H9 (cell line): Measurements from ENCODE around the gene RBM19. TPM values are rescaled to one million over a fixed set of nuclear protein-coding genes. Genes with fewer than 3 reads are reported as not detected.

Experiments
- DNase-seq: peaks from one replicate; pipeline ENCODE4 v3.0.0-alpha.2; 2017
- H2AFZ ChIP-seq: one replicate; pipeline ENCODE4 v1.6.1; 2013; ENCODE audit warnings: mild to moderate bottlenecking, low read length, control low read depth, moderate library complexity
- H2AK5ac ChIP-seq: 2 replicates; pipeline ENCODE4 v1.6.1; 2013; ENCODE audit warnings: low read length, control low read depth, mixed read lengths; ENCODE audit not compliant: insufficient read length
- H2BK120ac ChIP-seq: one replicate; pipeline ENCODE4 v1.6.1; 2013; ENCODE audit warnings: low read depth, mild to moderate bottlenecking, low read length, control low read depth, inconsistent platforms; ENCODE audit not compliant: poor library complexity, severe bottlenecking
- H2BK12ac ChIP-seq: 2 replicates; pipeline ENCODE4 v1.6.1; 2013; ENCODE audit warnings: low read length, control low read depth, mixed read lengths, low read depth; ENCODE audit not compliant: insufficient read length
- H2BK15ac ChIP-seq: 2 replicates; pipeline ENCODE4 v1.6.1; 2013; ENCODE audit warnings: low read depth, low read length, control low read depth
- H2BK20ac ChIP-seq: one replicate; pipeline ENCODE4 v1.6.1; 2013; ENCODE audit warnings: low read depth, mild to moderate bottlenecking, low read length, control low read depth, inconsistent platforms; ENCODE audit not compliant: poor library complexity, severe bottlenecking
- H2BK5ac ChIP-seq: 2 replicates; pipeline ENCODE4 v1.6.1; 2013; ENCODE audit warnings: low read length, control low read depth, mixed read lengths; ENCODE audit not compliant: insufficient read length
- H3K14ac ChIP-seq: 2 replicates; pipeline ENCODE4 v1.6.1; 2013; ENCODE audit warnings: low read length, control low read depth; ENCODE audit not compliant: insufficient read depth
- H3K18ac ChIP-seq: 2 replicates; pipeline ENCODE4 v1.6.1; 2013; ENCODE audit warnings: low read depth, mild to moderate bottlenecking, mixed read lengths, low read length, control low read depth; ENCODE audit not compliant: insufficient read length
- H3K23ac ChIP-seq: 2 replicates; pipeline ENCODE4 v1.6.1; 2013; ENCODE audit warnings: low read length, control low read depth, mixed read lengths, low read depth; ENCODE audit not compliant: insufficient read length
- H3K23me2 ChIP-seq: 2 replicates; pipeline ENCODE4 v1.6.1; 2013; ENCODE audit warnings: low read depth, mild to moderate bottlenecking, mixed read lengths, low read length, control low read depth; ENCODE audit not compliant: insufficient read length, poor library complexity, severe bottlenecking
- H3K27ac ChIP-seq: 2 replicates; pipeline ENCODE4 v1.5.1; 2013; ENCODE audit warnings: low read length, control low read depth, mixed read lengths, low read depth; ENCODE audit not compliant: insufficient read length
- H3K27me3 ChIP-seq: 2 replicates; pipeline ENCODE4 v1.6.1; 2013; ENCODE audit warnings: low read length, control low read depth, inconsistent platforms; ENCODE audit not compliant: insufficient read depth
- H3K4ac ChIP-seq: 2 replicates; pipeline ENCODE4 v1.6.1; 2013; ENCODE audit warnings: low read depth, mild to moderate bottlenecking, control low read depth, inconsistent platforms, low read length, moderate library complexity
- H3K4me1 ChIP-seq: 2 replicates; pipeline ENCODE4 v1.6.1; 2013; ENCODE audit warnings: low read length, control low read depth, inconsistent platforms; ENCODE audit not compliant: insufficient read depth
- H3K4me2 ChIP-seq: 2 replicates; pipeline ENCODE4 v1.6.1; 2013; ENCODE audit warnings: low read length, control low read depth, mixed read lengths; ENCODE audit not compliant: insufficient read length, insufficient read depth
- H3K56ac ChIP-seq: 2 replicates; pipeline ENCODE4 v1.6.1; 2013; ENCODE audit warnings: low read depth, mild to moderate bottlenecking, mixed read lengths, low read length, control low read depth; ENCODE audit not compliant: insufficient read length
- H3K79me1 ChIP-seq: 2 replicates; pipeline ENCODE4 v1.6.1; 2013; ENCODE audit warnings: low read depth, mild to moderate bottlenecking, moderate library complexity, low read length, control low read depth, inconsistent platforms; ENCODE audit not compliant: insufficient read depth, poor library complexity, severe bottlenecking
- H3K79me2 ChIP-seq: 2 replicates; pipeline ENCODE4 v1.6.1; 2013; ENCODE audit warnings: low read length, control low read depth, inconsistent platforms; ENCODE audit not compliant: insufficient read depth
- H3K9ac ChIP-seq: 2 replicates; pipeline ENCODE4 v1.6.1; 2013; ENCODE audit warnings: low read length, control low read depth, mixed read lengths; ENCODE audit not compliant: insufficient read length; ENCODE audit errors: extremely low read depth
- H3K9me3 ChIP-seq: one replicate; pipeline ENCODE4 v1.6.1; 2013; ENCODE audit warnings: low read depth, low read length, inconsistent platforms; ENCODE audit not compliant: control insufficient read depth
- H3T11ph ChIP-seq: one replicate; pipeline ENCODE4 v1.6.1; 2013; ENCODE audit warnings: mild to moderate bottlenecking, low read length, control low read depth, inconsistent platforms
- H4K20me1 ChIP-seq: one replicate; pipeline ENCODE4 v1.6.1; 2013; ENCODE audit not compliant: control insufficient read depth, insufficient read length, insufficient read depth
- H4K5ac ChIP-seq: 2 replicates; pipeline ENCODE4 v1.6.1; 2013; ENCODE audit warnings: low read depth, mild to moderate bottlenecking, mixed read lengths, low read length, control low read depth; ENCODE audit not compliant: insufficient read length
- H4K8ac ChIP-seq: replicated peaks from 2 replicates; pipeline ENCODE4 v1.6.1; 2013; ENCODE audit warnings: low read length, control low read depth, mixed read lengths, low read depth; ENCODE audit not compliant: insufficient read length
- H4K91ac ChIP-seq: 2 replicates; pipeline ENCODE4 v1.6.1; 2013; ENCODE audit warnings: low read depth, mild to moderate bottlenecking, moderate library complexity, mixed read lengths, low read length, control low read depth; ENCODE audit not compliant: insufficient read length
- H3K27ac Mint-ChIP-seq, 3 experiments: 2 replicates in 2 of 3; 3 replicates in 1 of 3; pipeline ENCODE4 v1.8.0; 2020 to 2021; ENCODE audit warnings: mixed read lengths in 3 of 3, mild to moderate bottlenecking in 1 of 3, moderate library complexity in 1 of 3
- H3K27me3 Mint-ChIP-seq: 2 replicates; pipeline ENCODE4 v1.8.0; 2021; ENCODE audit warnings: low read depth, mild to moderate bottlenecking, moderate library complexity, mixed read lengths
- H3K36me3 Mint-ChIP-seq, 3 experiments: 2 replicates in 2 of 3; 3 replicates in 1 of 3; pipeline ENCODE4 v1.8.0; 2020 to 2021; ENCODE audit warnings: low read depth in 3 of 3, mixed read lengths in 3 of 3; ENCODE audit not compliant: insufficient read depth in 1 of 3
- H3K4me1 Mint-ChIP-seq, 2 experiments: 2 replicates each; pipeline ENCODE4 v1.8.0; 2020; ENCODE audit warnings: mixed read lengths in 2 of 2
- H3K4me3 Mint-ChIP-seq, 2 experiments: 2 replicates in 1 of 2; 3 replicates in 1 of 2; pipeline ENCODE4 v1.8.0; 2020 to 2021; ENCODE audit warnings: mild to moderate bottlenecking in 2 of 2, mixed read lengths in 2 of 2, moderate library complexity in 1 of 2
- H3K9me3 Mint-ChIP-seq, 2 experiments: 2 replicates in 1 of 2; 3 replicates in 1 of 2; pipeline ENCODE4 v1.8.0; 2020; ENCODE audit warnings: mild to moderate bottlenecking in 2 of 2, mixed read lengths in 2 of 2, moderate library complexity in 1 of 2
- CTCF ChIP-seq: fragments of 200-600 bp; sonication (generic); conservative IDR thresholded peaks from 3 replicates; pipeline ENCODE4 v1.8.0; 2021; ENCODE audit warnings: antibody characterized with exemption, mild to moderate bottlenecking
- WGBS: extraction: QIAGEN DNeasy Blood & Tissue Kit; methylation state at CpG from one replicate; pipeline ENCODE4 v1.1.7; 2013; ENCODE audit warnings: missing lambda C conversion rate, low lambda C conversion rate, mixed read lengths; ENCODE audit not compliant: insufficient read length; ENCODE audit errors: extremely low coverage; 5-methylcytosine and 5-hydroxymethylcytosine counted together
- total RNA-seq: library from RNA; stranded (reverse); gene quantifications from 2 replicates; pipeline ENCODE4 v1.2.1, GENCODE V29; 2021

The RBM19 gene
- total RNA-seq, 1 experiment from 2014 or later = 32.2 TPM

DNA sequence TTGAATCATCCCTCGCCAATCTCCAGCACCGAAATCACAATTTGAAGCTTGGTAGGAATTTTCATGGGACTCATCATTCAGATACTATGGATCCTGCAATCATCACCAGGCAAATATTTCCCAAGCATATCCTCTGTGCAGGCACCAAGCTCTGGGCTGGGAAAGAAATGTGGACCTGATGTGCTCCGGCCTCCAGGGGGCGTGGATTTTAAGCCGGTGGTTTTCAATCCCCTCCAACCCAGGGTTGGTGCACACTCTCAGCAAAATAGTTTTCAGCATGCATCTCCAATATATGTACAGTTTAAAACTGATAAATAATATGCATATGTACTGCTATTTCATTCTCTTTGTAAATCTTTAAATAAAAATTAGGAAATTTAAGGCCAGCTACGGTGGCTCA is 98.9 kb downstream of the RBM19 start:
- Histone ChIP-seq H2BK15ac (no peak overlapping the region), H2BK5ac (no peak overlapping the region), H4K8ac (no peak overlapping the region), H4K5ac (no peak overlapping the region), H3K4me1 (no peaks in the 10 kb centered on the region; the same call in 1 of the 2 replicates), H2AFZ (no peak overlapping the region), H2BK20ac (no peak overlapping the region), H3K79me2 (no peaks in the 10 kb centered on the region), H3K18ac (no peak overlapping the region), H3K14ac (no peak overlapping the region), H4K91ac (no peak overlapping the region), H3K27me3 (no peaks in the 10 kb centered on the region), H3K9me3 (no peaks in the 10 kb centered on the region), H3T11ph (no peak overlapping the region), H3K79me1 (no peaks in the 10 kb centered on the region), H3K27ac (no peak overlapping the region), H3K56ac (no peak overlapping the region), H2BK12ac (no peak overlapping the region), H3K9ac (no peak overlapping the region), H4K20me1 (no peaks in the 10 kb centered on the region), H3K23me2 (no peaks in the 10 kb centered on the region), H3K23ac (no peak overlapping the region), H2BK120ac (no peak overlapping the region), H2AK5ac (no peak overlapping the region), H3K4ac (no peak overlapping the region), H3K4me2 (no peak overlapping the region)
- no peaks in the 10 kb centered on the region for H3K27me3 Mint-ChIP-seq
- peak; percentile 57 for DNase-seq
- no CpG with 5 or more reads among the region's 6 CpGs for WGBS
- no peak overlapping the region for H3K4me3 Mint-ChIP-seq
- H3K36me3 Mint-ChIP-seq = peaks cover 5 to 14% (median 6%) of the 10 kb centered on the region in 3 experiments; a peak in 5 of 7 replicates
- no peaks in the 10 kb centered on the region; a peak in 1 of 5 replicates for H3K9me3 Mint-ChIP-seq
- peaks cover 27 to 33% of the 10 kb centered on the region in 2 experiments for H3K4me1 Mint-ChIP-seq
- TF ChIP-seq CTCF = peak; percentile 78
- H3K27ac Mint-ChIP-seq = no peak overlapping the region
